Fibroblast of gingiva (primary cell): Measurements from ENCODE around the gene ASS1.

Source experiments
- DNase-seq: peaks from one replicate; pipeline ENCODE4 v3.0.0-alpha.2; 2011; ENCODE audit warnings: low read depth

The ASS1 gene

GRCh38 chr9:130454812-130455325, 10.1 kb downstream of the ASS1 start:
- DNase-seq = no peak

GRCh38 chr9:130458027-130458803, 13.5 kb downstream of the ASS1 start:
- DNase-seq = no peak

- DNase-seq = no peak
These were observed 14.0 kb downstream of the ASS1 start for GRCh38 chr9:130458804-130459067.

- no peak for DNase-seq
These were observed 14.4 kb downstream of the ASS1 start for GRCh38 chr9:130459151-130459550.

DNA sequence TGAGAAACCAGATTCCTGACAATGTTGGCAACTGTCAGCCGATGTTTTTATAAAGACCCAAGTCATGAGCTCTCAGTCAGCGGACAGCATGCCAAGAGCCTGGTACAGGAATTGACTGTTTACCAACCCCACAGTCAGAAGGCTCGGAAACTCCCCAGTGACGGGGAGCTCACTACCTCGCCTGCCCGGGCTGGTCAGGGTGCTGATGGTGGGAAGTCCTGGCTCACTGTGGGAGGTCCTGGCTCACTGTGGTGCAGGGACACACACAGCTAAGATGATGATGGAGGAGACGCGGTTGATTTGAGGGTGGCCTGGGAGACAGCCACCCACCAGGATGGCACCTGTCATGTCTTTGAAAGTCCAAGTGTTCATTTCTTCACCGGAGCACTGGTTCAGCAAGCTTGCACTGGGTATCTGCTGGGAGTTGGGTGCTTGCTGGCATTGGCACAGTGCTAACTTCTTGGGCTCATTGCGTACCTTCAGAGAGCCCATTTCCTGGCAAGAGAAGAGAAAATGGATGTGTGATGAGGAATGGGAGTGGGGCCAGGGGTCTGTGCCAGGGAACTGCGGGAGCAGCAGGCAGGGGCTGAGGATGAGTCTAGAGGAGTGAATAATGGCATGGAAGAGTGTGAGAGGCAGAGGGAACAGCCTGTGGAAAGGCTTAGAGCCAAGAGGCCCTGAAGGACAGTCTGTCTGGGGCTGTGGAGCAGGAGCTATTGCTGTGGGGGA, 15.3 kb downstream of the ASS1 start:
- no peak for DNase-seq

DNA sequence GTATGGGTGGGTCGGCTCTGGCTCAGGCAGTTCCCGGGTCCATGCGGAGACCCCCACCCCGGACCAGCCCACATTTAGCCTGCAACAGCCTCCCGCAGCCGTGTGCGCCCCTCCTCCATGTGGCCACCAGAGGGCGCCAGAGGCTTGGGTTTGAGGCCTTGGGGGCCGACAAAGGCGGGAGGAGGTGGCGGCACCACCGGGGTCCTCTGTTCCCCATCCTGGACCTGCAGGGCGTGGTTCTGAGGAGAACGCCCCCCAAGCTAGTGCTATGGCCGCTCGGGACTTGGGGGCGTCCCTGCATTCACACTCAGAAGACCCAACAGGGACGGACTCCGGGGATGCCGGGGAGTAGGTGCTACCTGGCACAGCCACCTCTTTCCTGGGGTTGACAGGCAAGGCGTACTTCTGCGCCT, 16.5 kb downstream of the ASS1 start:
- no peak for DNase-seq

- no peak for DNase-seq
These were observed 17.0 kb downstream of the ASS1 start for GRCh38 chr9:130461731-130462130.

DNA sequence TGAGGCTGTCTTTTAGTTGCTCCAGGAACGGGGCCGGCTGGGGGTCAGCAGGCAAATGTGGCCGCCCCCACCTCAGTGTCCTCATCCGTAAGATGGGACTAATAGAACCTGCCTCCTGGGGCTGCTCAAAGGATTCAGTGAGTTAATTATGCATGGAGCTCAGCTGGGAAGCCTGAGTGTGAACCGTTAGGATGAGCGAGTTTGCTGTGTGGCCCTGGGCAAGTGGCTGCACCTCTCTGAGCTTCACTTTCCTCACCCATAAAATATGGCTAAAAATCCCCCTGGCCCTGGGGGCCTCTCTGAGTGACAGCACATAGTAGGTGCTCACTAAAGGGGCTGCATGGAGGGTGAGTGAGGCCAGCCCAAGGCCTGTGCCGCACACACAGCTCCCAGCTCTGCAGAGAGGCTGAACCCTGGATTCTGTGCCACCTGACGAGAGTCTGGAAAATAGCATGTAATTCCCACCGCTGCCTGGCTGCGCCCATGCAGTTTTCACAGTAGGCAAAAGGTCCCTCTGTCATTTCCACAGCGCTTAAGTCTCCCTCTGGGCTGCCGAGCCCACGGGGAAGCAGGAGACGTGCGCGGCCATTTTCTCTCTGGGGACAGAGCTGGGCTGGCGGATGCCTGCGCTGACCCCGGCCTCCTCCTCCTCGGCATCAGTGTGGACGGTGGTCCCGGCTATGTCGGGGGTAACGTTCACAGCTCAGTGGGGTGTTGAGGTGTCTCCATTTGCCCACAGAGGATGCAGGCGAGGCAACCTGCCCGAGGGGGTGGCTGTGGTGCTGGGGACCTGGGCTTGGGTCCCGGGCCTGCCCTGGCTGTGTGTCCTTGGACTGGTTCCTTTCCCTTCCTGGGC, 18.2 kb downstream of the ASS1 start:
- no peak for DNase-seq

DNA sequence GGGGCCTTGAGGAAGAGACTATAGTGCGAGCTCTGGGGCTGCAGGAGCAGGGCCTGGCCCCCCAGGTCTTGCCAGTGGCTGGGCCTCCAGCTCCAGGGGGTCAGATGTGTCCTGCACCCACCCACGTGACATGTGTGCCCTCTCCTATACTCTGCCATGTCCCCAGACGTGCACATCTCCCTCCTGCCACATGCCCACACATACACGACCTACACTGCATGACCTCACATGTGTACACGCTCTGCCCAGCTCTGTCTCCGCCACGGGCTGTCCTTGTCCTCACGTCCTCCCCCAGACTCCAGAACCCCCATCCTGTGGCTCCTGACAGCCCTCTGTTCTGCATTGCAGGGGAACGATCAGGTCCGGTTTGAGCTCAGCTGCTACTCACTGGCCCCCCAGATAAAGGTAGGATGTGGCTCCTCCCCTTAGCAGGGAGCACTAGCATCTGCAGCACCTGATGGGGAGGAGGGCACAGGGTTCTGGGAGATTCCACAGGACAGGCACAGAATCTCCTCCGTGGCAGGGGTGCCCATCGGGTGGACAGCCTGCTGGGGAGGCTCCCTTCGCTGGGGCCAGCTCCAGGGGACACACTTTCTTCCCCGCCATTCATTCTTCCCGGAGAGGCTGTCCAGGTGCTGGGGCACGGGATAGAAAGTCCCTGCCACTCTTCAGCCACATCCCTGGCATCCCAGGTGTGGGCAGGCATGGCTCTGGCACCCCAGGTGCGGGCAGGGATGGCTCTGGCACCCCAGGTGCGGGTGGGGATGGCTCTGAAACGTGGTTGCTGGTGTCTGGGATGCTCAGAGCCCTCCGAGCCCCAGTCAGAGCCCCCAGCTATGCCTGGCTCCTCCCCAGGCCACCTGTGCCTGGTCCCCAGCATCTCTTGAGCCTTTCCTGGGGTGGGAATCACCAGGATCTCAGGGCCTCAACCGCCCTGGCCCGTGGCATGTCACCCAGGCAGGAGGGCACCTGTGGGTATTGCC, 19.3 kb downstream of the ASS1 start:
- DNase-seq = no peak

DNA sequence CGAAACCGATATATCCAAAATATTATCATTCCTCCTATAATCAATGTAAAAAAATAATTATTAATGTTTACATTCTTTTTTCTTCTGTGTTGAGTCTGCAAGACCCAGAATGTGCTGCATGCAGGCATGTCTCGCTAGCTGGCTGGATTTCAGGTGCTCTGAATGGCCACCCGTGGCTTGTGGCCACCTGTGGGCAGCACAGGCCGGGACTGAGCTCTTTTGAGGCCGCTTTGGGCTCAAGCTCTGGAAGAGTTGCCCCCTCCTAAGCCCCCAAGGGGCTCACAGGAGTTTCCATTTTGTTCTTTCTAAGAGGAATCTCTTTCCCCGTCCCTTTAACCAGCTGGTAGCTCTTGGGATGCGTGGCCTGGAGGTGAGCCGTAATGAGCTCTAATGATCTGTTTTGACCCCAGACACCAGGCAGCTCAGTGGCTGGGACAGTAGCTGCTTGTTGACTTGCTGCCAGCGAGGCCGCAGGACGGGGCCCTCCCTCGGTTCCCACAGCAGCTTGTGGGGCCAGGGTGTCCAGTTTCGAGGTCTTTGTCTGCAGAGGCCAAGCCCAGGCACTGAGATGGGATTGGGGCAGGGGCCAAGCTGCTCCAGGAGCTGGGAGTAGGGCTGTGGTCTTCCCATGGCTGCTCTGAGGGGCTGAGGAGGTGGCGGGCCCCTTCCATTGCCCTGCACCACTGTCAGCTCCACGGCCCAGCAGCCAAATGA, 20.8 kb downstream of the ASS1 start:
- DNase-seq = no peak

DNA sequence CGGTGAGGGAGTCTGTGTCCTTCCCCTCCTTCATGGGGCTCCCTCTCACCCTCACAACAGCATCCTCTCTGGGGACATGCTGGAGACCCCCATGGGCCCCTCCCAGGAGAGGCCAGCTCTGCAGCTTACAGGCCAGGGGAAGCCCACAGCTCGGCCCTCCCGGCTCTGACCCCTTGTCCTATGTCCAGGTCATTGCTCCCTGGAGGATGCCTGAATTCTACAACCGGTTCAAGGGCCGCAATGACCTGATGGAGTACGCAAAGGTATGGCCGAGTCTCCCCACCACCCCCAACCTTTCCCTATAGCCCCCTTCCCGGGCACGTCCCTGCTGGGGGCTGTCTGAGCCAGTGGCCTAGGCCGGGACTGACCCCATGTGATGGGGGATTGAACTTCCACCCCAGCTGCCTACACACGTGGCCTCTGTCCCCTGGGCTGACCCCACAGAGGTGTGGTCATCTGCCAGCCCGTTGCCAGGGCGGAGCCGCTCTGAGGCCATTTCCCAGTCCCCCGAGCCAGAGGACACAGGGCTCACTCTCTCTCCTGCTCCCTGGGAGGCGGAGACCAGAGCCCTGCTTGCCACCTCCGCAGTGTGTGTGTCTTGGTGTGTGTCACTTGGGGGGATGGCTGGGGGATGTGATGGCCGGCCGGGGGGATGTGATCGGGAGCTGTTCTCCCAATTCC, 21.9 kb downstream of the ASS1 start:
- DNase-seq = no peak

- DNase-seq = no peak
These were observed 22.6 kb downstream of the ASS1 start for GRCh38 chr9:130467316-130467715.

- DNase-seq = no peak
These were observed 23.8 kb downstream of the ASS1 start for GRCh38 chr9:130468566-130468965.

DNA sequence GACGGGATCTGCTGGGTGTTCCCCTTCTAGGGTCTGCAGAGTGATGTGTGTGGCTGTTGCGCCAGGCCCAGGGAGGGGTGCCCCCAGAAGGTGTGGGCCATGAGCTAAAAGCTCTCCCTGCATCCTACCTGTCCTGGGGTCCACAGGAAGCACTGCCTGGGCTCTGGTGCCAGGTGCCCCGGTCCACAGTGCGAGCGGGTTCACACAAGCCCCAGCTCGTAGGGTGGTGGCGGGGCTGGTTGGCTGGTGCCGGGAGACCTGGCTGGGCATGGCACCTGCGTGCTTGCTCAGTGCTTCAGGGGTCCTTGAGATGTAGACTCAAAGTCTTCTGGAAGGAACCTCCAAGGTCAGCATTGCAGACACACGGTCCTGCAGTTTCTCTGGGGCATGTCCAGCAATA, 25.5 kb downstream of the ASS1 start:
- no peak for DNase-seq

- no peak for DNase-seq
These were observed 26.2 kb downstream of the ASS1 start for GRCh38 chr9:130470950-130471349.

DNA sequence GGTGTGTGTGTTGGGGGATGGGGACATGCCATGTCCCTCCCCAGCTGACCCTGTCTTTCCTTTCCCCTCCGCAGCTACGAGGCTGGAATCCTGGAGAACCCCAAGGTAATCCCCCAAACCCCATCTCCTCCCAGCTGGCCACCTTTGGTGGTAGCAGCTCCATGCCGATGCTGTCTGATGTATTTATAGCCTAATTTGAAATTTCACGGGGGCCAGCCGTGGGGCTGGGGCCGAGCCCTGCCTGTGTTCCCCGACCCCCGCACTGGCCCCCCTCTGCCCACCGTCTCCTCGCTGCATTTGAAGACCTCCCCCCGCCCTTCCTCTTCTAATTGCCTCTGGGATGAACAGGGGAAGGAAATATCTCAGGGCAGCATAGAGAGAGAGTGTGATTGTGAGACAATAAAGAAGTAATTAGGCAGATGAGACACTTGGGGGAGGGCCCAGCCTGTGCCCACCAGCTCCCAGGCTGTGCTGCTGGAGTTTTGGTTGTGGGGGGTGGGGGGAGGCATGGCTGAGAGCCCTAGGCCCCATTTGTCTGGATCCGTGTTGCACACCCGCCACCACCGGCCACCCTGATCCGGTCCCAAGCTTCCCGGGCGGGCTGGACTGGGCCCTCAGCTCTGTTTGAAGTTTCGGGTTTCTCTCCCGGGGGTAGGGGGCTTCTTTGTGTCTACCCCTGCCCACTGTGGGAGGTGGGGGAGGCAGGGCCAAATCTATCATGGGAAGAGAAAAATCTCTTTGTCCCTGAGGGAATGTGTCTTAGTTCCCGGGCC, 26.8 kb downstream of the ASS1 start:
- DNase-seq = no peak

- no peak for DNase-seq
These were observed 27.5 kb downstream of the ASS1 start for GRCh38 chr9:130472184-130472705.

DNA sequence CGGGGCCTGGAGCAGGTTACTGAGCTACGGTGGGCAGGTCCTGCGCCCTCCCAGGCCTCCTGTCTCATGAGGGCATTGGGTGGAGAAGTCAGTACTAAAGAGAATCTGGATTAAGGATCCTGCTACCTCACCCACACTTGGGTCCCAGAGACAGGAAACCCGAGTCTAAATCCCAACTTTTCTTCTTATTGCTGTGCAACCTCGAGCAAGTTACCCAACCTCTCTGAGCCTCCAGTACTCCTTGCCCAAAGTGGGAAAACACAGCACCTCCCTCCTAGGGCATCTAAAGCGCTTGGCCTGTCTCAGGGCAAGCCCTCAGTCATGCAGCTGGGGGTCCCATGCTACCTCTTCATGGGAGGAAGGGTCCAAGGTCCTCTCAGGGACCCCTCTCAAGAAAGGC, 28.2 kb downstream of the ASS1 start:
- no peak for DNase-seq

DNA sequence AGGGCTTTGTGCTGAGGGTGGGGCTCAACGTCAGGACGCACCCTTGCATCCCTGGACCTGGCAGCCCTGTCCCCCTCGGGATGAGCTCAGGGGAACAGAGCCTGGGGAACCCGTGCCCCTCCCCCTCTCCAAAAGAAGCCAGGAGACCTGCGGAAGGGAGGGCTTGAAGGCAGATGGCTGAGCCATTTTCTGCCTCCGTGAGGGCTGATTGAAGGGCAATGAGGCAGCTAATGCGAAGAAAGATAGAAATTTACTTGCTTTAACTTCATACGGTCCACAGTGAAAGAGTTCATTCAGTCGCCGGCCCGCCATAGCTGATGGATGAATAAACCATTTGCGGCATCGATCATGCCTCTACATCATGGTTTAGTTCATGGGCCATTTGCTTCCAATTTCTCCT, 28.8 kb downstream of the ASS1 start:
- no peak for DNase-seq
